Measurements from ENCODE around the gene FGF22. TPM values are rescaled to one million over a fixed set of nuclear protein-coding genes. Genes with fewer than 3 reads are reported as not detected.

Gene FGF22
- total RNA-seq, 2 donors from 2014 or later, result 0.27 to 0.56 TPM

GRCh38 chr19:677601-678436 is 38.1 kb downstream of the FGF22 start:
- H3K4me1 ChIP-seq (ENCODE audit: control insufficient read depth in 1 of 2, low read depth in 2 of 2), result peaks cover 14 to 23% of the 10 kb centered on the region in 2 donors
- TF ChIP-seq CTCF (IDR thresholded peaks at IDR 0.05), result no peak
- H3K9me3 ChIP-seq, result no peaks in the 10 kb centered on the region
- H3K36me3 ChIP-seq, result peaks cover 6% of the 10 kb centered on the region
- DNase-seq (ENCODE audit: low spot score) (no peak), ATAC-seq (ENCODE audit: insufficient number of reproducible peaks, low FRiP score, low read depth) (no peak)
- peak overlapping the region; percentile 97 for H3K4me3 ChIP-seq
- H3K27me3 ChIP-seq (replicated peaks; ENCODE audit: insufficient read depth), result no peaks in the 10 kb centered on the region
- H3K27ac ChIP-seq, result peak overlapping the region; percentile 96 to 99

GRCh38 chr19:678791-679388 is 39.2 kb downstream of the FGF22 start:
- DNase-seq (ENCODE audit: low spot score) (no peak), ATAC-seq (ENCODE audit: insufficient number of reproducible peaks, low FRiP score, low read depth) (no peak)
- no peak for TF ChIP-seq CTCF (IDR thresholded peaks at IDR 0.05)
- no peaks in the 10 kb centered on the region for H3K27me3 ChIP-seq (replicated peaks; ENCODE audit: insufficient read depth)
- peak overlapping the region; percentile 96 to 99 for H3K27ac ChIP-seq
- H3K4me1 ChIP-seq (ENCODE audit: control insufficient read depth in 1 of 2, low read depth in 2 of 2), result peaks cover 14 to 23% of the 10 kb centered on the region in 2 donors
- H3K4me3 ChIP-seq, result peak overlapping the region; percentile 76
- H3K36me3 ChIP-seq, result peaks cover 6% of the 10 kb centered on the region
- no peaks in the 10 kb centered on the region for H3K9me3 ChIP-seq

- Histone ChIP-seq H3K36me3 (peaks cover 6% of the 10 kb centered on the region), H3K9me3 (no peaks in the 10 kb centered on the region), H3K27ac (peak overlapping the region; percentile 96 to 99), H3K4me3 (peak overlapping the region; percentile 76), H3K4me1 (ENCODE audit: control insufficient read depth in 1 of 2, low read depth in 2 of 2) (peaks cover 14 to 23% of the 10 kb centered on the region in 2 donors), H3K27me3 (replicated peaks; ENCODE audit: insufficient read depth) (no peaks in the 10 kb centered on the region)
- TF ChIP-seq CTCF (IDR thresholded peaks at IDR 0.05), result no peak
- DNase-seq (ENCODE audit: low spot score) (no peak), ATAC-seq (ENCODE audit: insufficient number of reproducible peaks, low FRiP score, low read depth) (no peak)
These were observed 40.0 kb downstream of the FGF22 start for GRCh38 chr19:679418-680286.

- Histone ChIP-seq H3K27me3 (replicated peaks; ENCODE audit: insufficient read depth) (no peaks in the 10 kb centered on the region), H3K4me1 (ENCODE audit: control insufficient read depth in 1 of 2, low read depth in 2 of 2) (peaks cover 14 to 23% of the 10 kb centered on the region in 2 donors)
- peak; percentile 96 for DNase-seq (ENCODE audit: low spot score)
These were observed 40.8 kb downstream of the FGF22 start for GRCh38 chr19:680287-681028.

More at GRCh38 chr19:680287-681028, 40.8 kb downstream of the FGF22 start:
- Histone ChIP-seq H3K27ac (peak overlapping the region; percentile 96 to 99), H3K9me3 (no peaks in the 10 kb centered on the region), H3K4me3 (peak overlapping the region; percentile 76), H3K36me3 (peaks cover 6% of the 10 kb centered on the region)
- peak; percentile 35 for TF ChIP-seq CTCF (IDR thresholded peaks at IDR 0.05)
- ATAC-seq (ENCODE audit: insufficient number of reproducible peaks, low FRiP score, low read depth), result peak; percentile 77
